ENCODE measurements around the gene DCHS1.

- no peak for TF ChIP-seq FOXK1 (CRISPR knock-in tag; IDR thresholded peaks at IDR 0.05)
- TF ChIP-seq FOXP1 (CRISPR knock-in tag; IDR thresholded peaks at IDR 0.05; ENCODE audit: borderline replicate concordance): no peak
- no peak for TF ChIP-seq MAX (CRISPR knock-in tag; IDR thresholded peaks at IDR 0.05)
- TF ChIP-seq IRF2 (CRISPR knock-in tag; IDR thresholded peaks at IDR 0.05; ENCODE audit: borderline replicate concordance, low read depth): no peak
- TF ChIP-seq RELA (CRISPR knock-in tag; IDR thresholded peaks at IDR 0.05; ENCODE audit: borderline replicate concordance): no peak
- no peak for TF ChIP-seq CTCF (IDR thresholded peaks at IDR 0.05)
- TF ChIP-seq MLX (CRISPR knock-in tag; IDR thresholded peaks at IDR 0.05): no peak
- TF ChIP-seq ETV6 (CRISPR knock-in tag; IDR thresholded peaks at IDR 0.05): no peak
- no peak for TF ChIP-seq ZNF232 (CRISPR knock-in tag; IDR thresholded peaks at IDR 0.05)
These were observed 9.5 kb downstream of the DCHS1 start for GRCh38 chr11:6646071-6646470.
